ENCODE data around the gene IGSF9.

Gene IGSF9

GRCh38 chr1:159895286-159895685 is 50.1 kb downstream of the IGSF9 start:
- no peak for DNase-seq

GRCh38 chr1:159892944-159893343 is 52.5 kb downstream of the IGSF9 start:
- DNase-seq, result no peak

- peak; percentile 66 for DNase-seq
Observed at GRCh38 chr1:159891275-159892157, 53.9 kb downstream of the IGSF9 start.

GRCh38 chr1:159890390-159890789 is 55.0 kb downstream of the IGSF9 start:
- DNase-seq, result no peak

GRCh38 chr1:159889821-159890252 is 55.6 kb downstream of the IGSF9 start:
- peak; percentile 31 for DNase-seq

GRCh38 chr1:159889202-159889601 is 56.2 kb downstream of the IGSF9 start:
- no peak for DNase-seq

- DNase-seq, result no peak
Observed at GRCh38 chr1:159884296-159884695, 61.1 kb downstream of the IGSF9 start.

GRCh38 chr1:159883134-159883533 is 62.3 kb downstream of the IGSF9 start:
- no peak for DNase-seq

GRCh38 chr1:159882527-159882862 is 62.9 kb downstream of the IGSF9 start:
- DNase-seq, result no peak

GRCh38 chr1:159881622-159882526 is 63.5 kb downstream of the IGSF9 start:
- peak; percentile 66 for DNase-seq

GRCh38 chr1:159880430-159880829 is 65.0 kb downstream of the IGSF9 start:
- DNase-seq, result no peak

GRCh38 chr1:159879977-159880376 is 65.4 kb downstream of the IGSF9 start:
- no peak for DNase-seq

GRCh38 chr1:159879136-159879535 is 66.3 kb downstream of the IGSF9 start:
- no peak for DNase-seq

- DNase-seq, result no peak
Observed at GRCh38 chr1:159877695-159878444, 67.5 kb downstream of the IGSF9 start.
